ENCODE data around the gene CDHR3. TPM values are rescaled to one million over a fixed set of nuclear protein-coding genes. Genes with fewer than 3 reads are reported as not detected.

The CDHR3 gene
- total and polyA plus RNA-seq, 2 donors (not counting 3 experiments of a cell fraction or from before 2014, with no cell fraction given) = 0.46 to 2.3 TPM

- TF ChIP-seq CTCF (IDR thresholded peaks at IDR 0.05; ENCODE audit: extremely low read depth in 1 of 2, insufficient read depth in 1 of 2, low read depth in 1 of 2, low read length in 2 of 2) (no peak), EZH2 (IDR thresholded peaks at IDR 0.05; ENCODE audit: borderline replicate concordance, low read depth, low read length, severe bottlenecking) (no peak), POLR2AphosphoS5 (IDR thresholded peaks at IDR 0.05; ENCODE audit: insufficient read depth, low read depth, low read length) (no peak), MYC (IDR thresholded peaks at IDR 0.05; ENCODE audit: low read depth, low read length) (no peak), FOS (IDR thresholded peaks at IDR 0.05; ENCODE audit: borderline replicate concordance, insufficient read depth, low read length) (no peak), GATA2 (IDR thresholded peaks at IDR 0.05; ENCODE audit: insufficient read depth, insufficient read length, low read depth, low read length) (no peak), JUN (IDR thresholded peaks at IDR 0.05; ENCODE audit: borderline replicate concordance, insufficient read depth, insufficient read length, low read depth) (no peak), POLR2A (IDR thresholded peaks at IDR 0.05; ENCODE audit: low read depth, low read length) (no peak)
- TF ChIP-seq, protein P1, sequence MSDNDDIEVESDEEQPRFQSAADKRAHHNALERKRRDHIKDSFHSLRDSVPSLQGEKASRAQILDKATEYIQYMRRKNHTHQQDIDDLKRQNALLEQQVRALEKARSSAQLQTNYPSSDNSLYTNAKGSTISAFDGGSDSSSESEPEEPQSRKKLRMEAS (IDR thresholded peaks at IDR 0.05; ENCODE audit: insufficient read depth, insufficient read length) = no peak
- H3K9ac ChIP-seq (replicated peaks; ENCODE audit: extremely low read depth, insufficient read depth, low read length) = no peak overlapping the region
- H3K9me3 ChIP-seq (replicated peaks; ENCODE audit: control insufficient read depth, insufficient read depth, low read length) = no peaks in the 10 kb centered on the region
- peaks cover 0 to 13% of the 10 kb centered on the region in 2 experiments for H3K27me3 ChIP-seq (ENCODE audit: control insufficient read depth in 2 of 2, insufficient read depth in 2 of 2, low read length in 2 of 2)
- no peaks in the 10 kb centered on the region for H4K20me1 ChIP-seq (replicated peaks; ENCODE audit: control insufficient read depth, extremely low read depth, insufficient read depth, low read length)
- intact Hi-C loops (cut with micrococcal nuclease) = no loop called here
- CTCF ChIA-PET = no interaction called here
- H3K4me2 ChIP-seq (ENCODE audit: insufficient read depth, low read length) = no peak overlapping the region
- dilution Hi-C loops (cut with MboI; ENCODE audit: extremely low pct_ligation_motif_present, low sequenced_read_pairs) = no loop called here
- DNase-seq (ENCODE audit: low read depth, low spot score) (no peak), FAIRE-seq (no peak)
- no peak overlapping the region for H3K27ac ChIP-seq (ENCODE audit: insufficient read depth, low read depth, low read length)
- POLR2A ChIA-PET = no interaction called here
- no peaks in the 10 kb centered on the region for H3K9me1 ChIP-seq (replicated peaks; ENCODE audit: control insufficient read depth, extremely low read depth, insufficient read depth, low read length)
- H2AFZ ChIP-seq (ENCODE audit: low read depth, low read length) = no peak overlapping the region
- no peak overlapping the region for H3K4me3 ChIP-seq (replicated peaks in 1 of 3; ENCODE audit: insufficient read depth in 1 of 3, low read depth in 1 of 3, low read length in 3 of 3)
- H3K36me3 ChIP-seq (ENCODE audit: control insufficient read depth in 2 of 2, extremely low read depth in 1 of 2, insufficient read depth in 2 of 2, low read length in 2 of 2) = no peaks in the 10 kb centered on the region
- no peaks in the 10 kb centered on the region for H3K79me2 ChIP-seq (ENCODE audit: control insufficient read depth, insufficient read depth, low read length)
- no peaks in the 10 kb centered on the region for H3K4me1 ChIP-seq (ENCODE audit: control insufficient read depth, extremely low read depth, insufficient read depth, low read length)
- no TSS peak for BruUV-seq (replicated peaks)
These were observed 30.1 kb upstream of the CDHR3 start for GRCh38 chr7:105932835-105933477.

Measured in endothelial cell of umbilical vein (primary cell).